Vagina (tissue), 2 donors: ENCODE measurements around the gene CEP89. TPM values are rescaled to one million over a fixed set of nuclear protein-coding genes. Genes with fewer than 3 reads are reported as not detected.
"Not testable (repeated sequence)": the region's sequence is repeated elsewhere in the genome, so short reads cannot be mapped to it uniquely, and the experiment has no call there.

Experiments used
- DNase-seq, 2 donors: peaks; one replicate each; pipeline ENCODE4 v3.0.0-alpha.2; 2017; ENCODE audit errors: extremely low spot score in 2 of 2
- H3K27ac ChIP-seq: fragments of 200-600 bp; sonication (generic); one replicate; pipeline ENCODE4 v1.5.1; 2019
- H3K27me3 ChIP-seq: fragments of 200-600 bp; sonication (generic); one replicate; pipeline ENCODE4 v1.5.1; 2019
- H3K36me3 ChIP-seq, 2 donors: fragments of 200-600 bp; sonication (generic); one replicate each; pipeline ENCODE4 v1.5.1; 2017 to 2019
- H3K4me1 ChIP-seq: fragments of 200-600 bp; sonication (generic); one replicate; pipeline ENCODE4 v1.5.1; 2019
- H3K4me3 ChIP-seq, 2 donors: fragments of 200-600 bp; sonication (generic); 1 replicate in 1 of 2; 2 replicates in 1 of 2; pipeline ENCODE4 v1.5.1; 2016 to 2019
- H3K9me3 ChIP-seq: fragments of 200-600 bp; sonication (generic); one replicate; pipeline ENCODE4 v1.5.1; 2019
- CTCF ChIP-seq, 3 experiments: fragments of 450-650 bp in 2 of 3; fragments of 200-600 bp in 1 of 3; sonication (generic) in 1 of 3; IDR thresholded peaks; one replicate each; pipeline ENCODE4 v1.5.1; 2017 to 2019; ENCODE audit warnings: antibody characterized with exemption in 3 of 3, mild to moderate bottlenecking in 2 of 3, moderate library complexity in 2 of 3
- POLR2A ChIP-seq, 2 donors: fragments of 450-650 bp; IDR thresholded peaks; one replicate each; pipeline ENCODE4 v1.6.1; 2017; ENCODE audit warnings: antibody characterized with exemption in 2 of 2, mild to moderate bottlenecking in 2 of 2, moderate library complexity in 2 of 2
- POLR2AphosphoS5 ChIP-seq, 2 donors: sonication (generic); formaldehyde crosslinking; IDR thresholded peaks; one replicate each; pipeline ENCODE4 v1.9.0; 2017; ENCODE audit warnings: antibody characterized with exemption in 2 of 2, mild to moderate bottlenecking in 2 of 2, low read depth in 1 of 2; ENCODE audit not compliant: insufficient read depth in 1 of 2
- intact Hi-C: fragments of 100-400 bp; cut with DNase I; formaldehyde crosslinking; loops from one replicate; pipeline ENCODE4 v1.15.1; 2023
- total RNA-seq: library from RNA; depleted of rRNA; stranded (reverse); fragments of >200 nt; gene quantifications from one replicate; pipeline ENCODE4 v1.2.3, GENCODE V29; 2016

Gene CEP89
- total RNA-seq, 1 donor from 2014 or later = 12.0 TPM

- Histone ChIP-seq H3K27ac (no peak overlapping the region), H3K9me3 (no peaks in the 10 kb centered on the region), H3K4me1 (no peaks in the 10 kb centered on the region)
These were observed 17.0 kb upstream of the CEP89 start for GRCh38 chr19:32988724-32989123.

GRCh38 chr19:32988254-32988653 is 16.5 kb upstream of the CEP89 start:
- H3K27me3 ChIP-seq, H3K9me3 ChIP-seq, H3K27ac ChIP-seq, H3K36me3 ChIP-seq, DNase-seq, H3K4me3 ChIP-seq, H3K4me1 ChIP-seq, intact Hi-C loops: not testable (repeated sequence)

More at GRCh38 chr19:32988724-32989123, 17.0 kb upstream of the CEP89 start:
- TF ChIP-seq POLR2AphosphoS5 (IDR thresholded peaks at IDR 0.05; ENCODE audit: insufficient read depth in 1 of 2, low read depth in 1 of 2) (no peak), CTCF (IDR thresholded peaks at IDR 0.05) (no peak), POLR2A (IDR thresholded peaks at IDR 0.05) (no peak)
- Histone ChIP-seq H3K27me3 (no peaks in the 10 kb centered on the region), H3K36me3 (no peaks in the 10 kb centered on the region), H3K4me3 (no peak overlapping the region)
- intact Hi-C loops = no loop called here
- DNase-seq = no peak

- intact Hi-C loops, H3K36me3 ChIP-seq, H3K27me3 ChIP-seq, H3K27ac ChIP-seq, H3K4me3 ChIP-seq, DNase-seq, H3K4me1 ChIP-seq, H3K9me3 ChIP-seq: not testable (repeated sequence)
These were observed 10.7 kb upstream of the CEP89 start for GRCh38 chr19:32982488-32982887.

- DNase-seq, H3K9me3 ChIP-seq, intact Hi-C loops, H3K27me3 ChIP-seq, H3K27ac ChIP-seq, H3K4me3 ChIP-seq, H3K4me1 ChIP-seq, H3K36me3 ChIP-seq: not testable (repeated sequence)
These were observed 8.0 kb upstream of the CEP89 start for GRCh38 chr19:32979807-32980206.

GRCh38 chr19:32977813-32978212 is 6.1 kb upstream of the CEP89 start:
- intact Hi-C loops, H3K36me3 ChIP-seq: not testable (repeated sequence)

GRCh38 chr19:32977280-32977679 is 5.5 kb upstream of the CEP89 start:
- H3K27ac ChIP-seq = no peak overlapping the region
- no peaks in the 10 kb centered on the region for H3K9me3 ChIP-seq
- no peaks in the 10 kb centered on the region for H3K4me1 ChIP-seq
- no peaks in the 10 kb centered on the region for H3K36me3 ChIP-seq
- no peaks in the 10 kb centered on the region for H3K27me3 ChIP-seq
- no peak for DNase-seq
- intact Hi-C loops = no loop called here
- H3K4me3 ChIP-seq = no peak overlapping the region
- TF ChIP-seq CTCF (IDR thresholded peaks at IDR 0.05) = no peak
- TF ChIP-seq POLR2AphosphoS5 (IDR thresholded peaks at IDR 0.05; ENCODE audit: insufficient read depth in 1 of 2, low read depth in 1 of 2) = no peak

More at GRCh38 chr19:32977813-32978212, 6.1 kb upstream of the CEP89 start:
- H3K27ac ChIP-seq, H3K4me1 ChIP-seq, H3K9me3 ChIP-seq, DNase-seq, H3K27me3 ChIP-seq, H3K4me3 ChIP-seq: not testable (repeated sequence)

GRCh38 chr19:32976223-32976805 is 4.6 kb upstream of the CEP89 start:
- Histone ChIP-seq H3K4me1 (peaks cover 1% of the 10 kb centered on the region), H3K4me3 (no peak overlapping the region), H3K9me3 (no peaks in the 10 kb centered on the region), H3K27ac (no peak overlapping the region), H3K27me3 (no peaks in the 10 kb centered on the region), H3K36me3 (no peaks in the 10 kb centered on the region)
- intact Hi-C loops = no loop called here
- DNase-seq = no peak
- TF ChIP-seq CTCF (IDR thresholded peaks at IDR 0.05) (peak; percentile 37 to 47 (median 41)), POLR2A (IDR thresholded peaks at IDR 0.05) (no peak), POLR2AphosphoS5 (IDR thresholded peaks at IDR 0.05; ENCODE audit: insufficient read depth in 1 of 2, low read depth in 1 of 2) (no peak)
